Skeletal muscle tissue (tissue), 5 donors: Measurements from ENCODE around the gene UBXN7. TPM values are rescaled to one million over a fixed set of nuclear protein-coding genes. Genes with fewer than 3 reads are reported as not detected.
"Not testable (repeated sequence)": the region's sequence is repeated elsewhere in the genome, so short reads cannot be mapped to it uniquely, and the experiment has no call there.

ENCODE experiments used
- H3K27ac ChIP-seq: one replicate; pipeline ENCODE4 v1.7.0; 2013; ENCODE audit warnings: mild to moderate bottlenecking, low read depth, low read length, inconsistent platforms
- H3K27me3 ChIP-seq, 3 donors: one replicate each; pipeline ENCODE4 v1.7.0; 2013; ENCODE audit warnings: low read length in 3 of 3; ENCODE audit not compliant: control insufficient read depth in 3 of 3, insufficient read depth in 3 of 3
- H3K36me3 ChIP-seq, 3 donors: one replicate each; pipeline ENCODE4 v1.7.0; 2013; ENCODE audit warnings: low read length in 3 of 3; ENCODE audit not compliant: control insufficient read depth in 3 of 3, insufficient read depth in 3 of 3
- H3K4me1 ChIP-seq, 3 donors: one replicate each; pipeline ENCODE4 v1.7.0; 2013; ENCODE audit warnings: low read length in 3 of 3, mild to moderate bottlenecking in 3 of 3; ENCODE audit not compliant: control insufficient read depth in 3 of 3, insufficient read depth in 3 of 3
- H3K4me3 ChIP-seq, 3 donors: one replicate each; pipeline ENCODE4 v1.7.0; 2013; ENCODE audit warnings: low read length in 3 of 3
- H3K9ac ChIP-seq, 3 donors: one replicate each; pipeline ENCODE4 v1.7.0; 2013; ENCODE audit warnings: low read length in 3 of 3, mild to moderate bottlenecking in 3 of 3, moderate library complexity in 2 of 3, low read depth in 1 of 3
- H3K9me3 ChIP-seq, 3 donors: one replicate each; pipeline ENCODE4 v1.7.0; 2013; ENCODE audit warnings: low read length in 3 of 3; ENCODE audit not compliant: control insufficient read depth in 3 of 3
- small RNA-seq: library from RNA; depleted of rRNA; stranded (forward); fragments of <200 nt; gene quantifications from one replicate; pipeline ENCODE3, GENCODE V24; 2014
- total RNA-seq: library from RNA; depleted of rRNA; stranded (reverse); fragments of >200 nt; gene quantifications from one replicate; pipeline ENCODE4 v1.2.3, GENCODE V29; 2014
- donor health status: Osteomylitis.

UBXN7 gene
- total RNA-seq, 1 donor from 2014 or later, result 26.1 TPM

- not testable (repeated sequence) for H3K27ac ChIP-seq, H3K4me1 ChIP-seq, H3K9ac ChIP-seq, H3K9me3 ChIP-seq, H3K27me3 ChIP-seq, H3K36me3 ChIP-seq, H3K4me3 ChIP-seq
Measured at GRCh38 chr3:196314086-196314485, 118.1 kb downstream of the UBXN7 start.

GRCh38 chr3:196302960-196303359, 129.3 kb downstream of the UBXN7 start:
- H3K27me3 ChIP-seq, H3K4me1 ChIP-seq, H3K9ac ChIP-seq, H3K4me3 ChIP-seq, H3K36me3 ChIP-seq, H3K9me3 ChIP-seq, H3K27ac ChIP-seq: not testable (repeated sequence)

DNA sequence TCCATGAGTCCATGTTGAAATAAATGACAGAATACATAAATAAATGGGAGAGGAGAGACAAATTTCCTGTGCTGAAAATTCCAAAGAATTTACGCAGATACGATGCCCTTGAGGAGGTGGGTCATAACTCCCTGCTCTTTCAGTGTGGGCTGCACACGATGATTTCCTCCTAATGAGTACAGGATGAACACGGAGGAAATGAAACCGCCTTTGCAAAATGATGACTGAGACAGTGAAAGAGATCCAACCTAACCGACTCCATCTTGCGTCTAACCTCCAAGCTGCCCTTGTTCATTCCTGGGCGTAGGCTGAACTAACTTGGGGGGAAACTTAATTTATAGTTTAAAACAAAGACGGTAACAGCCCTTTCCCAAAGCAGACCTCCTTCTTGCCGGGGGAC, 129.7 kb downstream of the UBXN7 start:
- not testable (repeated sequence) for H3K36me3 ChIP-seq, H3K27ac ChIP-seq, H3K4me3 ChIP-seq, H3K9ac ChIP-seq, H3K27me3 ChIP-seq, H3K9me3 ChIP-seq, H3K4me1 ChIP-seq

DNA sequence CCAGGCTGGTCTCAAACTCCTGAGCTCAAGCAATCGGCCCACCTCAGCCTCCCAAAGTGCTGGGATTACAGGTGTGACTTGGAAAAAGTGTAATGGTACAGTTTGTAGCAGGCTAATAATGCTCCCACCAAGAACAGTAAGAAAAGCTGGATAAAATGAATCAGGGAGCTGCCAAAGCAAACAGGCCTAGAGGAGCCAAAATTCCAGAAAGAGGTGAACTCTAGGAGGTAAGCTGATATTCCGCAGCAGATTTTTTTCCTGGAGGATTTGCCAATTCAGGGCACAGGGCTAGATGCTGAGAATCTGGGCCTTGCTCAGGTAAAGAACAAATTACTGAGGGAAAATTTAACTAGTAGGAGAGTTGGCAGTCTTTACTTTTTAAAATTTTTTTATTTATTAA, 133.7 kb downstream of the UBXN7 start:
- no peak overlapping the region for H3K4me3 ChIP-seq
- H3K36me3 ChIP-seq, result no peaks in the 10 kb centered on the region
- no peak overlapping the region for H3K27ac ChIP-seq
- no peak overlapping the region for H3K9ac ChIP-seq
- no peaks in the 10 kb centered on the region for H3K9me3 ChIP-seq
- H3K27me3 ChIP-seq, result no peaks in the 10 kb centered on the region
- no peaks in the 10 kb centered on the region for H3K4me1 ChIP-seq

Small RNA genes lying within 50 kb of the gene (small RNA-seq; reads per million reads assigned to genes)
- not detected for gene AC069257.2
- gene AC083822.1, result not detected
- gene AC117490.1, result not detected
- not detected for gene RN7SL434P
- gene RN7SL738P, result not detected
- gene RNU6-1279P, result not detected
- not detected for gene RNU6-910P

Other genes starting within 250 kb of the UBXN7 start
- not detected for gene ZDHHC19, start 221.0 kb downstream of the UBXN7 start, total RNA-seq
- 2.1 TPM for gene SLC51A, start 215.9 kb downstream of the UBXN7 start, total RNA-seq
- 35.0 TPM for gene PCYT1A, start 144.7 kb downstream of the UBXN7 start, total RNA-seq
- 4.2 TPM for gene DYNLT2B, start 114.2 kb downstream of the UBXN7 start, total RNA-seq
- not detected for gene TM4SF19, start 94.0 kb downstream of the UBXN7 start, total RNA-seq
- gene RNF168, start 71.3 kb upstream of the UBXN7 start, total RNA-seq, result 12.0 TPM
- gene SMCO1, start 82.9 kb upstream of the UBXN7 start, total RNA-seq, result 3.7 TPM
- 6.8 TPM for gene WDR53, start 136.1 kb upstream of the UBXN7 start, total RNA-seq
- gene FBXO45, start 136.2 kb upstream of the UBXN7 start, total RNA-seq, result 11.5 TPM
- gene NRROS, start 207.3 kb upstream of the UBXN7 start, total RNA-seq, result 1.6 TPM